HG02884 (cell line): ENCODE data around the gene CD101.

Experiments
- ATAC-seq: cut with Tn5 transposase; IDR thresholded peaks from one replicate; pipeline ENCODE4 v1.9.1; 2021; ENCODE audit warnings: mild to moderate bottlenecking, moderate library complexity; ENCODE audit not compliant: unreplicated experiment

The CD101 gene

DNA sequence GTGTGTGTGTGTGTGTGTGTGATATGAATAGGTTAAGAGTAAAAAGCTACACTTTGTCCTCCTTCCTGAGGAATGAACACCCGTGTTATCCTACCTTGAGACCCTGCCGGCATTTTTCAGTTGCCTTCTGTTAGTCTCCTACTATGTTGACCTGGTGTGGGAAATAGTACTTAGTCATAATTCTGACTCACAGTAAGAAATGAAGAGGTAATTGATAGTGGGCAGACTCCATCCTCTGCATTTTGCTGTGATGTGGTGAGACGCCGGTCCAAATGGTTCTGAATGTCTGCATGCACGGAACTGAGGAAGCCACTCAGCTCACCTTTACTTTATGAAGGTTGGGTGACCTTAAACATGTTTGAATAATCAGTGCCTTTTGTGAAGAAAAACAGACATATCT lies 12.6 kb downstream of the CD101 start:
- no peak for ATAC-seq

GRCh38 chr1:117015724-117016123 lies 14.2 kb downstream of the CD101 start:
- ATAC-seq = no peak

GRCh38 chr1:117017062-117017461 lies 15.5 kb downstream of the CD101 start:
- peak; percentile 20 for ATAC-seq

DNA sequence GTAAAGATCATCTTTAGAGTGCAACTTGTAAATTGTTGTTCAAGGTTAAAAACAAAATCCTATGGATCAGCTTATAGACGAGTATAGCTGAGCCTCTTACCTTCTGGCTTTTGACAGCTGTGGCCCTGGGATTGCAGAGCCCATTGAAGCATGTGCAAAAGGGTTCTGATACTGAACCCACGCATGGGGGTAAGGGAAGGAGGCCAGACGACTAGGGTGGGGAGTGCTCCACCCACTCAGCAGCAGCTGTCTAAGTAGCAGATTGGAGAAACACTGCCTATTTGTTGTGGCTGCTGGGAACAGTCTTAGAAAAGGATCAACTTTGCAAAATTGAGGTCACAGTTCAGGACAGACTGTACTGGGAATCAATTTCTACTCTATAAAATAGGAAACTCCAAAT lies 16.1 kb downstream of the CD101 start:
- ATAC-seq = peak; percentile 91

- no peak for ATAC-seq
These were observed 19.1 kb downstream of the CD101 start for GRCh38 chr1:117020526-117021156.

GRCh38 chr1:117022114-117022513 lies 20.6 kb downstream of the CD101 start:
- ATAC-seq = no peak

DNA sequence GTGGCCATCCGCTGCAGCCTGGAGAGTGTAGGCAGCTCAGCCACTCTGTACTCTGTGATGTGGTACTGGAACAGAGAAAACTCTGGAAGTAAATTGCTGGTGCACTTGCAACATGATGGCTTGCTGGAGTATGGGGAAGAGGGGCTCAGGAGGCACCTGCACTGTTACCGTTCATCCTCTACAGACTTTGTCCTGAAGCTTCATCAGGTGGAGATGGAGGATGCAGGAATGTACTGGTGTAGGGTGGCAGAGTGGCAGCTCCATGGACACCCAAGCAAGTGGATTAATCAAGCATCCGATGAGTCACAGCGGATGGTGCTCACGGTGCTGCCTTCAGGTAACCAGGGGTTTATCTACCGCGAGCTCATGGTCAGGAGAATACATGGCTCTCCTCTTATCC lies 24.0 kb downstream of the CD101 start:
- no peak for ATAC-seq

DNA sequence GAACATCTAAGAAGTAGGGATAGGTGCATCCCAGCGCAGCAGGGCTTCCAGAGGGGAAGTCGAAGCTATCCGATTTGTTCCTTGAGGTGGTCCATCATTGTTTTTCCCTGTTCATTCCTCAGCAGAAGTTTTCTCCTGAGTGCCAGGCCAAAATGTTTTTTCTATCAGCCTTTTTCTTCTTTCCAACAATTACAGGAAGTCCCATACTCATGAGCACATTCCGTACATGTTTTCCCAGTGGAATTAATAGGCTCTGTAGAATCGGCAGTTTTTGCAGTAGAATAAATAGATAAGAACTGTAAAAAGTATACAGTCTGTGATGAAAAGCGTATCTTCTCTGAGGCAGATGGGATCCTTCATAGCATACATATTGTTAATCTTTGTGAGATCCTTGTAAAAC lies 24.8 kb downstream of the CD101 start:
- ATAC-seq = no peak

- ATAC-seq = no peak
These were observed 28.1 kb downstream of the CD101 start for GRCh38 chr1:117029685-117030084.

- no peak for ATAC-seq
These were observed 28.8 kb downstream of the CD101 start for GRCh38 chr1:117030271-117030877.

- no peak for ATAC-seq
These were observed 30.7 kb downstream of the CD101 start for GRCh38 chr1:117032266-117032665.

GRCh38 chr1:117032681-117033539 lies 31.4 kb downstream of the CD101 start:
- no peak for ATAC-seq

- no peak for ATAC-seq
These were observed 32.2 kb downstream of the CD101 start for GRCh38 chr1:117033772-117034171.

DNA sequence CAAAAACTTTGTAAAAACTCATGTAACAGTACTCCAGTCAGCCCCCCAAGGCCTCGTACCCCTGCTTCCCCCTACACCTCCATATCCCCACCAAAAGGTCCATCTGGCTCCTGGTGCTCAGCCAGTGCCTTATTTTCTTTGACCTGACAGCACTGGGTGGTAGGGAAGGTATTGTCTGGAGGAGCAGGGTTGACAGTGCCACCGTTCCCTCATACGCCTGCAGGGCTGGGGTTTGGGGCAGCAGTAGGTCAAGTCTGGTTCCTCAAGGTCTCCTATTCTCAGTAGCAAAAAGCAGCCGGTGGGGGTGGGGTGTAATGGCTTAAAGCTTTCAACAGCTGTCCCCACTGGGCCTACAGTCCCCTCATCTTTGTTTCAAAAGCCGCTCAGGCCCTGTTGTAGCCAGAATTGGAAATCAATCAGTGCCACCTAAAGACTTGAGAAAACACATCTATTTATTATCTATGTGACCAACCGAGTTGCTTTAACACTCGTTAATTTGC lies 33.3 kb downstream of the CD101 start:
- no peak for ATAC-seq

- ATAC-seq = no peak
These were observed 34.5 kb downstream of the CD101 start for GRCh38 chr1:117036018-117036461.

GRCh38 chr1:117037802-117038201 lies 36.2 kb downstream of the CD101 start:
- no peak for ATAC-seq

DNA sequence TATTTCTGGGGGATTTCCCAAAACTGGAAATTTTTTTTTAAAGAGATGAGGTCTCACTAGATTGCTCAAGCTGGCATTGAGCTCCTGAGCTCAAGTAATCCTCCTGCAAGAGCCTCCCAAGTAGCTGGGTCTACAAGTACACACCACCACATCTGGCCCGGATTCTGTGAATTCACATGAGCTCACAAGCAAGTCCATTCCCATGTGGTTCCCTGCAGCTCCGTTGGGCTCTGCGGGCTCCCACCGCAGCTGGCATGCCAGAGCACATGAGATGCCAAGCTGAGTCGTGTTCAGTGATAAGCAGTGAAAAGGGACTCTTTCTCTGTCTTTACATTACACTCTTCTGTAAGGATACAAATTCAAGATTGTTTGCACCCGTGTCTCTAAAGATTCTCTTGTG lies 36.7 kb downstream of the CD101 start:
- ATAC-seq = no peak

GRCh38 chr1:117044217-117044616 lies 42.7 kb downstream of the CD101 start:
- ATAC-seq = no peak

GRCh38 chr1:117045644-117046043 lies 44.1 kb downstream of the CD101 start:
- no peak for ATAC-seq

DNA sequence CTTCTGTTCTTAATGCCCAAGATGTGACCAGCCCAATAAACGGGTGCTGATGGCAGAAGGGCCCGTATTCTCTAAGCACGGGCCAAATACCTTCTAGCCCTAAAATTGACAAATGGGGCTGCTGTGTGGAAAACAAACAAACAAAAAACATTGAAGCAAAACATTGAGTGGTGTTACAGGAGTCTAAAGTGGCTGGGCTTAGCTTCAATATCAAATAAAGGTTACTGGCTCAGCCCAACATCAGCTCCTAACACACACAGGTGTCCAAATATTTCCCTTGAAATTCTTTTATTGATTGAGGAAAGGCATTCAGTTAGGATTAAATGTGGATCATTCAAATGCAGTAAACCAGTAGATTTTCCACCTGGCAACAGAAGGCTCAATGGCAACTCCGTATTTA lies 45.2 kb downstream of the CD101 start:
- no peak for ATAC-seq

DNA sequence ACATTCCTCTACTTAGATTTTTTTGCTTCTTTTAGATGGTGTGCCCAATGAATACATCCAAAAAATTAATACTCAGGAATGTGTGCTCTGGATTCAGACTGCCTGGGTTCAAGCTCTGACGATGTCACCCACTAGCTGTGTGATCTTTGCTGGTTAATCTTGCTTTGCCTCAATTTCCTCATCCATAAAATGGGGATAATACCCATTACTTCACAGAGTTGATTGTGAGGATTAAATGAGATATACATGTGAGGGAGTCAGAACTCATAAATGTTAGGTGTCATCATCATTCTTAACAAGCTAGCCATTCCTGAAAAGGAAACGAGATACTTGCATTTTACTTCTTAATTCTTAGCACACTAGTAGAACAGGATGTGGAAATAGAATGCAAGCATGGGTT lies 45.7 kb downstream of the CD101 start:
- ATAC-seq = no peak

DNA sequence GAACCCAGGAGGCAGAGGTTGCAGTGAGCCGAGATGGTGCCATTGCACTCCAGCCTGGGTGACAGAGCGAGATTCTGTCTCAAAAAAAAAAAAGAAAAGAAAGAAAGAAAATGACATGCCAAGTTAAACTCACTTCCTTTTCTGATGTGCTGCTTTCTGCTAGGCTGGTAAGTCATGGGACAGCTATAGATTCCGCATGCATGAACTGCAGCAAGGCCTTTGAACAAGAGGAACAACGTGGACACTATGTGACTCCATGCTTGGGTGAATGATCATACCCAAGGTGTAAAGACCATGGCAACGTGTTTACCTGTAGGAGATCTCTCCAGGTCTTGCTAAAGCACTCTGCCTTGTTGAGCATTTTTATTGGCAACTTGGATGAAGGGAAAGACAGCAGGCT lies 48.3 kb downstream of the CD101 start:
- ATAC-seq = no peak
